OCI-LY1 (cell line): ENCODE results near the gene PURA.

ENCODE experiments used
- H2AFZ ChIP-seq: fragments of 200-600 bp; sonication (generic), shearing (Covaris generic); 2 replicates; pipeline ENCODE4 v1.6.0; 2014; ENCODE audit warnings: antibody characterized with exemption, mild to moderate bottlenecking, low read length
- H3F3A ChIP-seq: fragments of 200-600 bp; sonication (generic), shearing (Covaris generic); 2 replicates; pipeline ENCODE4 v1.6.0; 2014; ENCODE audit warnings: mild to moderate bottlenecking, antibody characterized with exemption, low read length, moderate library complexity; ENCODE audit not compliant: insufficient read depth
- H3K27ac ChIP-seq: fragments of 200-600 bp; sonication (generic); 2 replicates; pipeline ENCODE4 v1.5.1; 2014; ENCODE audit warnings: low read length, mixed run types, mild to moderate bottlenecking, low read depth; ENCODE audit not compliant: poor library complexity, severe bottlenecking
- H3K27me3 ChIP-seq: fragments of 200-600 bp; sonication (generic); 2 replicates; pipeline ENCODE4 v1.6.0; 2014; ENCODE audit warnings: antibody characterized with exemption, mild to moderate bottlenecking, low read length, moderate library complexity; ENCODE audit not compliant: insufficient read depth
- H3K36me3 ChIP-seq: fragments of 200-600 bp; sonication (generic); 2 replicates; pipeline ENCODE4 v1.6.1; 2014; ENCODE audit warnings: mild to moderate bottlenecking, antibody characterized with exemption, low read length, moderate library complexity, mixed read lengths; ENCODE audit not compliant: insufficient read depth
- H3K4me1 ChIP-seq: fragments of 200-600 bp; sonication (generic); 2 replicates; pipeline ENCODE4 v1.5.1; 2014; ENCODE audit warnings: mild to moderate bottlenecking, low read length, moderate library complexity; ENCODE audit not compliant: insufficient read depth, severe bottlenecking
- H3K4me2 ChIP-seq: fragments of 200-600 bp; sonication (generic), shearing (Covaris generic); 2 replicates; pipeline ENCODE4 v1.6.1; 2014; ENCODE audit warnings: low read length
- H3K4me3 ChIP-seq: fragments of 200-600 bp; sonication (generic); 2 replicates; pipeline ENCODE4 v1.5.1; 2014; ENCODE audit warnings: low read length, low read depth, mild to moderate bottlenecking, mixed read lengths; ENCODE audit not compliant: poor library complexity, severe bottlenecking
- H3K79me2 ChIP-seq: fragments of 200-600 bp; shearing (Covaris generic); 2 replicates; pipeline ENCODE4 v1.6.1; 2016; ENCODE audit warnings: mixed run types, low read length, mixed read lengths; ENCODE audit not compliant: insufficient read depth
- H3K9ac ChIP-seq: fragments of 200-600 bp; sonication (generic), shearing (Covaris generic); 2 replicates; pipeline ENCODE4 v1.6.1; 2014; ENCODE audit warnings: mild to moderate bottlenecking, low read length, mixed read lengths
- H3K9me2 ChIP-seq: fragments of 200-600 bp; sonication (generic), shearing (Covaris generic); 2 replicates; pipeline ENCODE4 v1.6.1; 2014; ENCODE audit warnings: low read depth, mild to moderate bottlenecking, low read length, mixed read lengths
- H3K9me3 ChIP-seq: fragments of 200-600 bp; shearing (Covaris generic); 2 replicates; pipeline ENCODE4 v1.6.1; 2014; ENCODE audit warnings: low read length, mixed read lengths
- H4K20me1 ChIP-seq: fragments of 200-600 bp; sonication (generic), shearing (Covaris generic); 2 replicates; pipeline ENCODE4 v1.6.0; 2016; ENCODE audit warnings: mild to moderate bottlenecking, low read length; ENCODE audit not compliant: insufficient read depth
- CTCF ChIP-seq: fragments of 200-600 bp; sonication (generic), shearing (Covaris generic); IDR thresholded peaks from 2 replicates; pipeline ENCODE4 v1.5.1; 2017; ENCODE audit warnings: mild to moderate bottlenecking, antibody characterized with exemption, low read length, moderate library complexity, mixed read lengths
- EZH2 ChIP-seq: fragments of 200-600 bp; sonication (generic), shearing (Covaris generic); IDR thresholded peaks from 2 replicates; pipeline ENCODE4 v1.8.0; 2017; ENCODE audit warnings: borderline replicate concordance, mixed run types, mild to moderate bottlenecking, antibody characterized with exemption, low read length, moderate library complexity, mixed read lengths

Gene PURA

DNA sequence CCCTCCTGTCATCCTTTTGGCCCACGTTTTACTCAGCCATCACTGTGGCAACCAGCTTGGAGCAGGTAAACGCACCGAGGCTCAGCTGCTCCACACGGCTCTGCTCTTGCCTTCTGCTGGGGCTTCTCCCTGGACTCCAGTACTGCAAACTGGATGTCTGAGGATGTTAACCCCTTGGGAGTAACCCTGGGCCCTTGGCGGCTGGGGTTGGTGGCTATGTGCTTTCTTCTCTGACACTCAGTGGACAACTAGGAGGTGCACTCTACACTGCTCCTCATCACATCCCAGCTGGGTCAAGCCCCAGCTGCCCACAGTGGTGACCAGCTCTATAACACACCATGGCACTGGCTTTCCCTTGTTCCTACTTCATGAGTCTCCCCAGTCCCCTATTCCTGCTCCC lies 48.9 kb downstream of the PURA start:
- H3K4me1 ChIP-seq: no peaks in the 10 kb centered on the region
- no peaks in the 10 kb centered on the region for H3K9me3 ChIP-seq
- no peak overlapping the region for H3K9ac ChIP-seq

DNA sequence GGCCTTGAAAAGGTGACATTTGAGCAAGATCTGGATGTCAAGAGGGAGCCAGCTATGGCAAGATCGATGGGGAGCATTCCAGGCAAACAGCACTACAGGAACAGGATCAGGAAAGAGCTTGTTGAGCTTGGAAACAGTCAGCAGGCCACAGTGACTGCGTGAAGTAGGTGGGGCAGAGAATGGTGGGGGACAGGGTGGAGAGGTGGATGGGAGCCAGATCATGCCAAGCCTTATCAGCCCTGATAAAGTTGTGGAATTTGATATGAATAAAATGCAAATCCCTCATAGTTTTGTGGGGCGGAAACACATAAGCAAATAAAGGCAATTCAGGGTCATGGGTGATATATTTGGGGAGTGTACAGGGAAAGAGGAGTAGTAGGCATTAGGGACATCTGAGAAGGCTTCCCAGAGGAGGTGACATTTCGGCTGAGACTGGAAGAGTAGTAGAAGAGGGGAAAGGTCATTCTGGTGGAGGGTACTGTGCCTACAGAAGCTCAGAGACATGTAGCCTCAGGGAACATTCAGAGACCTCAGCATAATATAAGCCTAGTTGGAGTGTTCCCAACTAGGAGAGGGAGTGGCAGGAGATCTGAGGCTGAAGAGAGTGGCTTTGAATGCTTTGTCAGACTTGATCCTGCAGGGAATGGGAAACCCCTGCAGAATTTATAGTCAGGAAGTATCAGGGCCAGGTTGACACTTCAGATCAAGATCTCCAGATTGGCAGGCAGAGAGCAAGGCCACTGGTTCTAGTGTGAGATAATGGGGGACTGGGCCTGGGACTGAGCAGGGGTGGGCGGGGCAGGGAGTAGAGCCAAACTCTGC lies 51.4 kb downstream of the PURA start:
- Histone ChIP-seq H3K27me3 (peaks cover 6% of the 10 kb centered on the region; the same call in 1 of the 2 replicates), H3K9me3 (no peaks in the 10 kb centered on the region), H3K4me2 (no peak overlapping the region), H3K4me3 (no peak overlapping the region), H3K9me2 (no peaks in the 10 kb centered on the region), H3K79me2 (no peaks in the 10 kb centered on the region), H3K9ac (no peak overlapping the region), H3K27ac (no peak overlapping the region), H3F3A (no peaks in the 10 kb centered on the region), H3K4me1 (no peaks in the 10 kb centered on the region), H4K20me1 (no peaks in the 10 kb centered on the region), H2AFZ (no peak overlapping the region), H3K36me3 (no peaks in the 10 kb centered on the region)
- TF ChIP-seq EZH2 (no peak), CTCF (no peak)

More for the DNA sequence above, 48.9 kb downstream of the PURA start:
- H3F3A ChIP-seq: no peaks in the 10 kb centered on the region
- no peaks in the 10 kb centered on the region for H3K9me2 ChIP-seq
- H3K27me3 ChIP-seq: peaks cover 6% of the 10 kb centered on the region; the same call in 1 of the 2 replicates
- no peaks in the 10 kb centered on the region for H3K79me2 ChIP-seq
- no peaks in the 10 kb centered on the region for H3K36me3 ChIP-seq
- TF ChIP-seq CTCF (no peak), EZH2 (no peak)
- H3K4me3 ChIP-seq: no peak overlapping the region
- no peaks in the 10 kb centered on the region for H4K20me1 ChIP-seq
- H2AFZ ChIP-seq: no peak overlapping the region
- no peak overlapping the region for H3K4me2 ChIP-seq
- H3K27ac ChIP-seq: no peak overlapping the region

GRCh38 chr5:140165923-140166270 lies 52.0 kb downstream of the PURA start:
- TF ChIP-seq EZH2 (no peak), CTCF (no peak)
- Histone ChIP-seq H2AFZ (no peak overlapping the region), H3K36me3 (no peaks in the 10 kb centered on the region), H3K27ac (no peak overlapping the region), H3K9ac (no peak overlapping the region), H3K79me2 (no peaks in the 10 kb centered on the region), H3K4me2 (no peak overlapping the region), H3K27me3 (peaks cover 6% of the 10 kb centered on the region; the same call in 1 of the 2 replicates), H3K4me3 (no peak overlapping the region), H3F3A (no peaks in the 10 kb centered on the region), H3K4me1 (no peaks in the 10 kb centered on the region), H3K9me2 (no peaks in the 10 kb centered on the region), H3K9me3 (no peaks in the 10 kb centered on the region), H4K20me1 (no peaks in the 10 kb centered on the region)
